Stimulated activated CD4-positive, alpha-beta T cell treated with anti-CD3 and anti-CD28 coated beads, TNF-alpha, amount 100 ng/mL, for 1 hour (primary cell): ENCODE data around the gene PAK2.
"Not testable (repeated sequence)": the region's sequence is repeated elsewhere in the genome, so short reads cannot be mapped to it uniquely, and the experiment has no call there.

Source experiments
- DNase-seq, 3 donors: peaks; one replicate each; pipeline ENCODE4 v3.0.0-alpha.2; 2020; ENCODE audit warnings: low read depth in 3 of 3, low spot score in 1 of 3

The PAK2 gene

GRCh38 chr3:196739671-196740480 is at the start of gene PAK2:
PAK2 (plus strand) TSS chr3:196739857; CDS start chr3:196782647, 42,790 bp downstream.
- peak; percentile 74 to 85 (median 83) for DNase-seq

GRCh38 chr3:196689941-196690660 is 49.6 kb upstream of the PAK2 start:
- no peak for DNase-seq

GRCh38 chr3:196691386-196691785 is 48.3 kb upstream of the PAK2 start:
- DNase-seq, result no peak

GRCh38 chr3:196694202-196694638 is 45.4 kb upstream of the PAK2 start:
- DNase-seq, result no peak

- no peak for DNase-seq
Measured at GRCh38 chr3:196694941-196695848, 44.5 kb upstream of the PAK2 start.

GRCh38 chr3:196695849-196696226 is 43.8 kb upstream of the PAK2 start:
- DNase-seq, result no peak

GRCh38 chr3:196697270-196697669 is 42.4 kb upstream of the PAK2 start:
- no peak for DNase-seq

- no peak for DNase-seq
Measured at GRCh38 chr3:196699749-196700148, 39.9 kb upstream of the PAK2 start.

- no peak for DNase-seq
Measured at GRCh38 chr3:196700801-196701200, 38.9 kb upstream of the PAK2 start.

- DNase-seq, result no peak
Measured at GRCh38 chr3:196706327-196706726, 33.3 kb upstream of the PAK2 start.

GRCh38 chr3:196706731-196707130 is 32.9 kb upstream of the PAK2 start:
- no peak for DNase-seq

- no peak for DNase-seq
Measured at GRCh38 chr3:196707566-196707965, 32.1 kb upstream of the PAK2 start.

- DNase-seq, result no peak
Measured at GRCh38 chr3:196708467-196708866, 31.2 kb upstream of the PAK2 start.

- peak; percentile 77 to 80 (median 79) for DNase-seq
Measured at GRCh38 chr3:196711838-196712513, 27.7 kb upstream of the PAK2 start, which contains the start of the genes CEP19 and PIGX. CEP19 (minus strand) TSS chr3:196712250; CDS start chr3:196708657, 3,593 bp downstream. PIGX (plus strand) TSS chr3:196712377.

GRCh38 chr3:196712514-196713413 is 26.9 kb upstream of the PAK2 start:
- peak; percentile 26 to 61 (median 41) for DNase-seq

GRCh38 chr3:196717162-196717561 is 22.5 kb upstream of the PAK2 start:
- not testable (repeated sequence) for DNase-seq

GRCh38 chr3:196721097-196721496 is 18.6 kb upstream of the PAK2 start:
- DNase-seq, result no peak

- no peak for DNase-seq
Measured at GRCh38 chr3:196726788-196727675, 12.6 kb upstream of the PAK2 start.

GRCh38 chr3:196735751-196736150 is 3.9 kb upstream of the PAK2 start:
- DNase-seq, result no peak
